Measurements from ENCODE around the gene SUN2. TPM values are rescaled to one million over a fixed set of nuclear protein-coding genes. Genes with fewer than 3 reads are reported as not detected.

Gene SUN2
- total and polyA plus RNA-seq, 2 of the 4 experiments (the other 2 are of a cell fraction): 27.8 to 50.0 TPM

DNA sequence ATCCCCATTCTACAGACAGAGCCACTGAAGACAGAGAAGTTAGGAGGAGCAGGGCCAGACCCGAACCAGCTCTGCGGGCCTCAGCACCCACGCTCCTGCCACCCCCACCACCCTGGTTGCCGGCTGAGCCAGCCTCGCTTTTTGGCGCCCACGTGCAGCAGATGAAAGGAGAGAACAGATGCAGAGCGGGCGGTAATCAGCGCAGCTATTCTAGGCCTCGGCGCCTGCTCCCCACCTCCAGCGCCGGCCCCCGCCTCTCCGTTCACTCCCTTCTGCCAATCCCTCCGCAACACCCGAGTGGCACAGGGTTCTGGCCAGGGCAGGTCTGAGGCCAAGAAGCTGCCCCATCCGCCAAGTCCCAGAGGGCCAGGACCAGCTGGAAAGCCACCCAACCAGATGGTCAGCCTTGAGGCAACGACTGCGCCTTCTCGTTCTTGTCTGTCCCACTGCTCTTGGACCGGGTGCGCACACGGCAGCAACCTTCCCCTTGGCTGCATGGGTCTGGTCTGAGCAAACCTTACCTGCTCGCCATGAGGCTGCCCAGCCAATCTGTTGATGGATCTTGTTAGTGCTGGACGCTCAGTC, 21.4 kb upstream of the SUN2 start:
- Histone ChIP-seq H3K27me3 (ENCODE audit: control insufficient read depth, insufficient read depth, low read length) (no peaks in the 10 kb centered on the region), H3K9me1 (ENCODE audit: insufficient read depth, low read length) (no peaks in the 10 kb centered on the region), H3K4me2 (ENCODE audit: low read depth, low read length) (no peak overlapping the region), H2BK5ac (ENCODE audit: low read depth, low read length, poor library complexity, severe bottlenecking) (no peak overlapping the region), H3K23ac (ENCODE audit: low read depth, low read length) (no peak overlapping the region), H2BK15ac (ENCODE audit: low read depth, low read length) (no peak overlapping the region), H2AFZ (replicated peaks; ENCODE audit: low read length, poor library complexity) (no peak overlapping the region), H3K9ac (ENCODE audit: low read depth, low read length) (no peak overlapping the region), H3K79me1 (ENCODE audit: low read depth in 1 of 2, low read length in 2 of 2) (0 out of 4 replicates have a peak, but pooled peaks cover 0 to 4% of the 10 kb centered on the region in 2 experiments), H4K8ac (ENCODE audit: low read depth in 2 of 2, low read length in 2 of 2) (no peak overlapping the region), H3K4ac (ENCODE audit: low read depth, low read length) (no peak overlapping the region), H4K5ac (ENCODE audit: low read depth, low read length) (no peak overlapping the region), H3K36me3 (ENCODE audit: control insufficient read depth, insufficient read depth, low read length) (peaks cover 17% of the 10 kb centered on the region; the same call in 1 of the 2 replicates), H3K27ac (ENCODE audit: insufficient read depth, low read length) (no peak overlapping the region), H3K4me3 (ENCODE audit: insufficient read depth, low read depth, low read length) (no peak overlapping the region), H3K4me1 (ENCODE audit: control insufficient read depth, insufficient read depth, low read length) (no peaks in the 10 kb centered on the region), H4K91ac (ENCODE audit: insufficient read depth, low read depth, low read length) (no peak overlapping the region), H3K14ac (replicated peaks; ENCODE audit: low read depth, low read length) (no peak overlapping the region), H2AK9ac (replicated peaks; ENCODE audit: low read depth, low read length, poor library complexity) (no peak overlapping the region), H2AK5ac (ENCODE audit: low read depth, low read length) (no peak overlapping the region), H4K20me1 (ENCODE audit: insufficient read depth, low read length) (no peaks in the 10 kb centered on the region; the same call in 1 of the 2 replicates), H3K9me3 (ENCODE audit: control insufficient read depth, insufficient read depth, low read length) (no peaks in the 10 kb centered on the region), H3K18ac (ENCODE audit: low read depth, low read length) (no peak overlapping the region), H3K56ac (ENCODE audit: extremely low read depth, insufficient read depth, low read length) (no peak overlapping the region), H2BK20ac (ENCODE audit: low read depth, low read length) (no peak overlapping the region), H2BK120ac (ENCODE audit: low read depth, low read length) (no peak overlapping the region)
- ATAC-seq (ENCODE audit: low read depth) (no peak), DNase-seq (no peak)
- TF ChIP-seq FOS (IDR thresholded peaks at IDR 0.05; ENCODE audit: low read depth, low read length) (no peak), POLR2A (IDR thresholded peaks at IDR 0.05; ENCODE audit: low read depth, low read length) (no peak), SMC3 (IDR thresholded peaks at IDR 0.05; ENCODE audit: low read depth, low read length) (no peak), MAZ (IDR thresholded peaks at IDR 0.05; ENCODE audit: borderline replicate concordance, low read depth, low read length) (no peak)
- BruUV-seq (replicated peaks): no TSS peak
- in situ Hi-C loops (cut with MboI; ENCODE audit: low sequenced_read_pairs): no loop called here
- ChIA-PET POLR2A (ENCODE audit: unreplicated experiment) (no interaction called here), CTCF (no interaction called here)
- dilution Hi-C loops (cut with HindIII; ENCODE audit: low sequenced_read_pairs, unreplicated experiment): no loop called here
- 100% methylated on average over 4 of the region's 27 CpGs; no CpG with 5 or more reads in 1 of the 2 experiments for WGBS, 2 experiments (ENCODE audit: extremely low coverage in 2 of 2, insufficient read length in 1 of 2)
- intact Hi-C loops (cut with micrococcal nuclease): no loop called here
